NCI-H345 treated with DMSO at 0.1 percent for 48 hours (cell line): Measurements from ENCODE around the gene ZNF672.

Experiments
- DNase-seq: peaks from one replicate; lab custom pipeline; 2025; ENCODE audit not compliant: unreplicated experiment; lab: John Stamatoyannopoulos, UW

Gene ZNF672

DNA sequence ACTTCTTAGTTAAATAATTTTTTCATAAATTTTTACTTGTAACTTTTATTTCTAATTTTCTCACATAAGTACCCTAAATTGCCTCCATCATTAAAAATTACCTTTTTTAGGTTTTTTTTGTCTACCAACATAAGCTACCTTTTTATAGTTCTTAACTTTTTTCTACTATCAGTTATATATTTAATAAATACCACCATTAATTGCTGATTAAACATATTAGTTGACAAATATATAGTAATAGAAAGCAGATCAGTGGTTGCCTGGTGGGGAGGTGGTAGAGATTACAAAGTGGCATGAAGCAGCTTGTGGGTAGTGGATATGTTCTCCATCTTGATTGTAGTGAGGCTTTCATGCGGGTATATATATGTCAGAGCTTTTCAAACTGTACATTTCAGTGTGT, 6.2 kb upstream of the ZNF672 start:
- no peak for DNase-seq

DNA sequence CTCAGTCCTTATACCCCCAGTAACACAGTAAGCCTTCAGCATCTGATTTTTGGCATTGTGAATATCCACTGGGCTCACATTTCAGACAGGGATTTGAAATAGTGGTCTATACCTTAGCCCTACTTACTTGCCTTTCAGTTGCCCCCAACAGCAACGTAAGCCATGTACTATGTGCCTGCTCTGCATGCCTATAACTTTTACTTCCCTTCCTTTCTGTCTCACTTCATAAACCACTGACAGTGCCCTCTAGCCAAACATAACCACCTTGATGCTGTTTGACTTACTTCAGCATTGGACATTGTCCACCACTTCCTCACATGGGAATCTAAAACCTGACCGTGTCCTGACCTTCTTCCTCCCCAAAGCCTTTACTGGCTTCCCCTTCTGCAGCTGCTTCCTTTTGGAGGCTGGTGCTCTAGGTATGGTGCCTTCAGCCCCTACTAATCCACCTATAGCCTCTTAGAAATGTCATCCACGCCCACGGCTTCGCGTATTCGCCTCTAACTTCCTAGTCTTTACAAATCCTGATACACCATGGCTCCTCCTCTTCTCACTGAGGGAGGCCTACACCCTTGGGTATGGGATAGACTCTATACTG, 3.6 kb upstream of the ZNF672 start:
- DNase-seq = no peak

DNA sequence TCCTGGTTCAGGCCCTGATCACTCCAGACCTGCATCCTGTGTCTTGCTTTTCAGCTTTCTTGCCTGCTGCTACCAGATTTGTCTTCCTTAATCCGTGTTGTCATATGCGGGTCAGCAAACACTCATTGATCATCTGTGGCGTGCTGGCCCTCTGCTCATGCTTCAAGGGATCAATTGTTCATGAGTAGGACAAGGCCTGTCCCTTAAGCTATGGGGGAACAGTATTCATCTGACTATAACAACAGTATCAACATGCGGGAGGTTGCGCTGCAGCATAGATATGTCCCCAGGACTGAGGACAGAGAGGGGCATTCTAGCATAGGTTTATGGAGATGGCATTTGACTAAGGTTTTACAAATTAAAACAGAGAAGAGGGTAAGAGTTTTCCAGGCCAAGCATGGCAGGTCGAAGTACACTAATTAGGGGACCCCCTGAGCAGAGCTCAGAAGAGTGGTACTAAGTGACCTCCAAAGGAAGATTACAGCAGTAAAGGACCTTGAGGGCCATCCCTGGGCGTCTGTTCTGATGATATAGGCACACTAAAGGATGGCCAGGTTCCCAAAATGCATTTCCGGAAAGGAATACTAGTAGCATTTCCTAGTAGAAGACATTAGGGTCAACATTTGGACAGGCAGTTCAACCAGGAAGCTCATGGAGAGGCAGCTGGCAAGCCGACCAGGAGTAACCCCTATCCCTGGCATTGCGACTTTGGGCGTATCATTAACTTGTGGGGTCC, 811 bp upstream of the ZNF672 start:
- DNase-seq = peak; percentile 20

DNA sequence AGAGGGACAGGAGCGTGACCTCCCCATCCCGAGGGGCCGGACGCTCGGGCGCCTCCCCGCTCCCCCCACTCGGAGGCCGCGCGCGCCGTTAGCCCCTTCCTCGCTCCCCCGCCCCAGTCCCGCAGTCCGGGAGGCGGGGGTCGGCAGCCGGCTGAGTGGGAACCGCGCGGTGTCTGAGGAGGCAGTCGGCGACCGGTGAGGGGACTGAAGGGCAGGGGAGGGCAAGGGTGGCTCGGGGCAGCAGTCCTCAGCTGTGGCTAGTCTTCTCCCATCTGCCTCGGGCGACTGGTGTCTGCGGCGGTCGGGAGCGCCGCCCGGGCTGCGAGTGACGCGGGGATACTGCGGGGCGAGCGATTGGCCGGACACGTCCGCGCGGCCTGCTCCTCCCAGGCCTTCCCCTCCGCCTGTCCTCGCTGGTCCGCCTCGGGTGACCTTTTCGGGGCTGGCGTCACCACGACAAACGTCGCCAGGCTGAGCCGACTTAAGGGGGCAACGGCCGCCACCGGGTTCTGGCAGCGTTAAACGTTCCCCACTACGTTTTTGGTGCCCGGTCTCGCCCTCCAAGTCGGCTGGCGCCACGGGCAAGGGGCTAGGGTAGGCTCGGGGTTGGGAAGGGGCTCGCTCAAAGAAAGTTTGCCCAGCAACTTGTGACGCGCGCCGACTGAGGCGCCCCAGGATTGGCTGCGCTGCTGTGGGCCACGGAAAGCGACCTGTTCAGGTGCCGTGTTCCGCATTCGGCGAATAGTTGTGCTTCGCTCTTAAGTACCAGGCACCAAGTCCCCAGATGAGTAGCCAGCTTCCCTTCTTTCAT, 538 bp downstream of the ZNF672 start:
- DNase-seq = peak; percentile 55

DNA sequence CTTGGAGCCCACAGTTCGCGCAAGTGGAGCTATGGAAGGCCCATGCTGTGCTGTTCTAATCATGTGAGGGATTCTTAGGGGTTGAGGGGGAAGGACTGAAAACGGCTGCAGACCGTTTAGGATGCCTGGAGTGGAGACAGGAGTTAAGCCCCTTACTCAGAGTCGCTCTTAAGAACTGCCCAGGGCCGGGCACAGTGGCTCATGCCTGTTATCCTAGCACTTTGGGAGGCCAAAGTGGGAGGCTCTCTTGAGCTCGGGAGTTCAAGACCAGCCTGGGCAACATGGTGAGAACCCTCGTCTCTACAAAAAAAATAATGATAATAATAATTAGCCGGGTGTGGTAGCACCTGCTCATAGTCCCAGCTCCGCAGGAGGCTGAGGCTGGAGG, 1.1 kb downstream of the ZNF672 start:
- DNase-seq = no peak

DNA sequence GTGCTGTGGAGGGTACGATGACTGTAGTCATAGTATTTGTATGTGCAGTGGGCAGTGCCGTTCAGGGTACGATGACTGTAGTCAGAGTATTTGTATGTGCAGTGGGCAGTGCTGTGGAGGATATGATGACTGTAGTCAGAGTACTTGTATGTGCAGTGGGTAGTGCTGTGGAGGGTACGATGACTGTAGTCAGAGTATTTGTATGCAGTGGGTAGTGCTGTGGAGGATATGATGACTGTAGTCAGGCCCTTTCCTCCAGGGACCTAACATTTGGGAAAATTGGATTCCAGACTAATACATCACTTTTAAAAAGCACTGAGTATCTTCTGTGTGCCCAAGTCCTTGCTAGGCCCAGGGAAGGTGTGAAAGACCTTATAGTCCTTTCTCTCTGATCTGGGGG, 2.9 kb downstream of the ZNF672 start:
- no peak for DNase-seq

DNA sequence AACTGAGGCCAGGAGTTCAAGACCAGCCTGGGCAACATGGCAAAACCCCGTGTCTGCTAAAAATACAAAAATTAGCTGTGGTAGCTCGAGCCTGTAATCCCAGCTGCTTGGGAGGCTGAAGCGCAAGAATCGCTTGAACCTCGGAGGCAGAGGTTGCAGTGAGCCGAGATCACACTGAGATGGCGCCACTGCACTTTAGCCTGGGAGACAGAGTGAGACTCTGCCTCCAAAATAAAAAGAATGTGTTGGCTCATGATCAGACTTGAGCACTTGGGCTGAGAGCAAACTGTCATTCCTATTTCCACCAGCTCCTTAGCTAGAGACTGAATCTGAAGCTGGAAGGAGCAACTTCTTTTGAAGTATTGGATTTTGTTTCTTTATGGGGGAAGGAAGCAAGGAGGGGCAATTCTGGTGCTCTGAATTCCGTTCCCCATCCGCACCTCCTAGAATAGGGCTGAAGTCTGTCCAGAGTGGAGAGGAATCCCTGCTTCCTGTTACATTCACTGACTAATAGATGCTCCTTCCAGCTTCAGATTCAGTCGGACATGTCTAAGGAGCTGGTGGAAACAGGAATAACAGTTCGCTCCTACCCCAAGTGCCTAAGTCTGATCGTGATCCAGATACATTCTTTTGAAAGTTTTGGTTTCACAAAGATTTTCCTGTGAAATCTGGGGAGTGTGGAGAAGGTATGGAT, 3.8 kb downstream of the ZNF672 start:
- no peak for DNase-seq

DNA sequence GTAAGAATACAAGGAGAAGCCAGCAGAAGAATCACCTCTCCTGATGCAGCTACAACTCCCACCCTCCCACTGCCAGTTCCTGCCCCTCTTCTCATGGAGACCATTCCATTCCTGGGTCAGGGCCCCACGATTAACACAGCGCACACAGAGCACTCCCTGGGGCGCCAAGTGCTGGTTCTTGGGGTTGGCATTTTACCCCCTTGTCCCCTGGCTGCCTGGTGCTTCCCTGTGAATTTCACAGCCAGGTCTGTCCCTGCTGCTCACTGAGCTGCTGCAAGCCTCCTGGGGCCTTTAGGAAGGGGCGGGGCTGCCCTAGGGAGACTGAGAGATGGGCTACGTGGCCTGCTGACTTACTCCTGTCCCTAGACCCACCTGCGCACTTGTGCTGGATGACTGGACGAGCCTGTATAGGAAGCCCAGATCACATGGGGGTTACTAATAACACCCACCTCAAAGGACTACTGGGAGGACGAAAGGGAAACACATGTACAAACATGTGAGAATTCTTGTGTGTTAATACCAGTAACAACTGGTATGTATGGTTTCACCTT, 4.8 kb downstream of the ZNF672 start:
- no peak for DNase-seq

DNA sequence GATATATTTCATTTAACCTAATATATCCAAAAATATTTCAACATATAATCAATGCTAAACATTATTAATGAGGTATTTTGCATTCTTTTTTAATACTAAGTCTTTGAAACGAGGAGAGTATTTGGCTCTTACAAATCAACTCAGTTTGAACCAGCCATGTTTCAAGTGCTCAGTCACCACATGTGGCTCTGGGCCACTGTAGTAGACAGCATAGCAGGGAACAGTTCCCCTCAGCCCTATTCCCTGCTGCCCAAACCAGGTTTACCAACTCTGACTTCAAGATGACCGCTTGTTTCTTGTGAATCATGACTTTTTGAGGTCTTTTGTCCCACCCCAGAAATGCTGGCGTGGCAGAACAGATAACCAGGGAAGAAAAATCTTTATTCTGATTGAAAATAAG, 5.7 kb downstream of the ZNF672 start:
- DNase-seq = no peak

DNA sequence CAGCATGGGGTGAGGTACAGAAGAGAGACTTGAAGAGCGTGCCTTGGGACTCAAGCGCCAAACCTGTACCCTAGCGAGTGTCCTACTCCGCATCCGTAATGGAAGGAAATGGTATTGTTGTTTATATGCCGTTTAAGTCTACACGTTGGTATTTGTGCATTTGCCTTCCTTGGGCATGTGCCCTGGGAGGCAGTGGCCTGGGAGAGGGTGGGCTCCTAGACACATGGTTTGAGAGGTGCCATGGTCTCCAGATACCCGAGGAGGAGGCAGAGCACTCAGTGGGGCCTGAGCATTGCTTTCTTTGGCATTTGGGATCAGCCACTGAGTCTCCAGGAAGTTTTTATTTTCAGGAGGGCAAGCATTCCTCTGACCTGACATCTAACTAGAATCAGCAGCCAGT, 6.5 kb downstream of the ZNF672 start:
- no peak for DNase-seq

DNA sequence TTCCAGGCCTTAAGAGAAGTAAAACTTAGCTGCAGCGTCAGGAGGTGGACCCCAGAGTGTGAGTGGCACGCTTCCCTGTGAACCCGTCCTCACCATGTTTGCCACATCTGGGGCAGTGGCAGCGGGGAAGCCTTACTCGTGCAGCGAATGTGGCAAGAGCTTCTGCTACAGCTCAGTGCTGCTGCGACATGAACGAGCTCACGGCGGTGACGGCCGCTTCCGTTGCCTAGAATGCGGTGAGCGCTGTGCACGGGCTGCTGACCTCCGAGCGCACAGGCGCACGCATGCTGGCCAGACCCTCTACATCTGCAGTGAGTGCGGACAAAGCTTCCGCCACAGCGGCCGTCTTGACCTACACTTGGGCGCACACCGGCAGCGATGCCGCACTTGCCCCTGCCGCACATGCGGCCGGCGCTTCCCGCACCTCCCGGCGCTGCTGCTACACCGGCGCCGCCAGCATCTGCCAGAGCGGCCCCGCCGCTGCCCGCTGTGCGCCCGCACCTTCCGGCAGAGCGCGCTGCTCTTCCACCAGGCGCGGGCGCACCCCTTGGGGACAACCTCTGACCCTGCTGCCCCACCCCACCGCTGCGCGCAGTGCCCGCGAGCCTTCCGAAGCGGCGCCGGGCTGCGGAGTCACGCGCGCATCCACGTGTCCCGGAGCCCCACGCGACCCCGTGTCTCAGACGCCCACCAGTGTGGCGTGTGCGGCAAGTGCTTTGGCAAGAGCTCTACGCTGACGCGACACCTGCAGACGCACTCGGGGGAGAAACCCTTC, 9.3 kb downstream of the ZNF672 start:
- no peak for DNase-seq

DNA sequence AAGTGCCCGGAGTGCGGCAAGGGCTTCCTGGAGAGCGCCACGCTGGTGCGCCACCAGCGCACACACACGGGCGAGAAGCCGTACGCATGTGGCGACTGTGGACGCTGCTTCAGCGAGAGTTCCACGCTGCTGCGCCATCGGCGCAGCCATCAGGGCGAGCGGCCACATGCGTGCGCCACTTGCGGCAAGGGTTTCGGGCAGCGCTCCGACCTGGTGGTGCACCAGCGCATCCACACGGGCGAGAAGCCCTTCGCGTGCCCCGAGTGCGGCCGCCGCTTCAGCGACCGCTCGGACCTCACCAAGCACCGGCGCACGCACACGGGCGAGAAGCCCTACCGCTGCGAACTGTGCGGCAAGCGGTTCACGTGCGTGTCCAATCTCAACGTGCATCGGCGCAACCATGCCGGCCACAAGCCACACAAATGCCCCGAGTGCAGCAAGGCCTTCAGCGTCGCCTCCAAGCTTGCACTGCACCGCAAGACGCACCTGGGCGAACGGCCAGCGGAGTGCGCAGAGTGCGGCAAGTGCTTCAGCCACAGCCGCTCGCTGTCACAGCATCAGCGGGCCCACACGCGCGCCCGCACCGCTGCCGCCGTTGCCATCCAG, 10.0 kb downstream of the ZNF672 start:
- no peak for DNase-seq

DNA sequence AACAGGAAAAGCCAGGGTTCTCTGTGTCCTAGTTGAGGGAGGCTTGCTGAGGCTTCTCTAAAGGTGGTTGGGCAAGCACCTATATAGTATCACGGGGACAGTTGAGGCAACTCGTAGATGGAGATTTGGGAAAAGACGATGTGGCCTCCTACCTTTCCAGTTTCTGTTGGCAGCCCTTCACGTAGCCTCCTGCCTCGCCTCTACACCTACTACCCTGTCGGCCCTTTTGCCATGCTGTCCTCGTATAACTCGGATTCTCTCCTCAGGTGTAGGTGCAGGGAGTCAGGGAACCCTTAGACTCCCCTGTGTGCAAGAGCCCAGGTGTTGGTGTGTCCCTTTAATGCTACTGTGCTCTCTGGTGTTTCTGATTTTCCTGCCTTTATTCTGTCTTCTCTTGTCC, 10.6 kb downstream of the ZNF672 start:
- no peak for DNase-seq

DNA sequence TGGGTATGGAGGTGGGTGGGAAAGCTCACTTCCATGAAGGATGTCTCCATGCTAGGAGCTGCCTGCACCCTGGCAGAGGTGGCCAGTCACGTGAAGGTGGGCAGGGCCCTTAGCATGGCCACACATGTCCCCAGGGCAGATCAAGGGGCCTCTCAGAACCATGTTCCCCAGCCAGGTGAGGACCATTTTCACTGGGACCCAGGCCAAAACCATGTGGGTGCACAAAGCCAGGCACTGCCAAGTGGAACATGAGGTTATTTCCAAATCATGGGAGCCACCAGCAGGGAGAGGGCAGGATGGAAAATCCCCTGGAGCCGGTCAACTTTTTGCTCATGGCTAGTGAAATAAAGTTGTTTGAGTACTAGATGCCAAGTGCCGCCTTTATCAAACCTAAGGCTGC, 11.1 kb downstream of the ZNF672 start:
- DNase-seq = no peak

DNA sequence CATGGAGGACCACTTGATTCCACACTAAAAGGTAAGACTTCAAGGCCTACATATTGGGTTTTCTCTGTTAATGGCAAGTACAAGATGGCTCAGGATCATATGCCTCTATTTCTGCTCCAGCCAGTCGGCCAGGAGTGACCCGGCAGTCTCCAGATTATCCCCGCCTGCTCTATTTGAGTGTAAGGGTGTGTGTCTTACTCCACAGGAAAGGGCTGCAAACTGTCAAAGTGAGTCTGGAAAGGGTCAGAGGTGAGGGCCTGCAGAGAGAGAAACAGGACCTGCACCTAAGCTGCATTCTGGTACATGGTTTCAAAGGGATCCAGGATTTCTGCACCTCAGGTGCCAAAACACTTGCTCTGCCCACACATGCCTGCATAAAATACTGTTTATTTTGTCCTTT, 11.6 kb downstream of the ZNF672 start:
- DNase-seq = no peak

DNA sequence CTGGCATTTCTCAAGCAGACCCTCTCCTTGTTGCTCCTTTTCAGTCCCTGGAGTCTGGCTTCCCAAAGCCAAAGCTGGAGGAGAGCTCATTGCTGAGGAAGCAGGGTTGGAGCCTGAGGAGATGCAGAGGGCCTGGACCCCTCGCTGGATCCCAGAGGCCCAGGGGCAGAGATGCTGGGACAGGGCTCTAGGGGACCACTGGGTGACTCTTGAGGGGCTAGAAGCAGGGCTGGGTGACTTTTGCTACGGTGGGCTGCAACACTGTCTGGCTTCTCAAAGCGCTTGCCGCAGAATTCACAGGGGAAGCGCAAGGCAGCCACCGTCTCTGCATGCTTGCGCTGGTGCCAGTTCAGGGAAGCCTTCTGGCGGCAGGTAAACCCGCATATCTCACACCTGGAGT, 12.1 kb downstream of the ZNF672 start:
- no peak for DNase-seq

DNA sequence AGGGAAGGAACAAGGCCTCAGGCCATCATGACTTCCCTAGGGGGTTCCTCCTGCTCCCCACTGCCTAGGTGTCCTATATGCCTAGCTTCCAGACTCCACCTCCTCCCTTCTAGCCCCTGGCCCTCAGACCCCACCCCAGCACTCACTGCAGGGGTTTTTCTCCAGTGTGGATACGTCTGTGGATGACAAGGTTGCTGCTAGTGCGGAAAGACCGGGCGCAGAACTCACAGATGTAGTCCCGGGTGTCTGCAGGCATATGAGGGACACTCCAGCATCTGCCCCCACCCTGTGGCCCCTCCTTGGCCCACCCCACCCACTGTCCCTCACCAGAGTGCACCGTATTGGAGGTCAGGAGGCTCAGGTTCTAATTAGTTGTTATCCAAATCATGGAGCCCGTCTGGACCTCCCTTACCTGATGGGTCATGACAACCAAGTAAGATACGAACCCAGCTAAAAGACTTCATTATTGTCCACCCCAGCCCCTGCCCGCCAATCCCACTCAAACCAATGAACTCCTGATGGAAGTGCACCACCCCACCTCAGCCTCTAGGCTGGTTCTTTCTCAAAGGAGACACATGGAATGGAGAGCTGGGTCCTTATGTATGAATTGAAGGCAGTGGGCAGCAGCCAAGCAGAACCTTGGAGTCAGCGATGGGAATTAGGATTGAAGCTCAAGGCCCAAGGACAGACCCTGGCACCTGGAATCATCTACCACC, 12.7 kb downstream of the ZNF672 start:
- no peak for DNase-seq

DNA sequence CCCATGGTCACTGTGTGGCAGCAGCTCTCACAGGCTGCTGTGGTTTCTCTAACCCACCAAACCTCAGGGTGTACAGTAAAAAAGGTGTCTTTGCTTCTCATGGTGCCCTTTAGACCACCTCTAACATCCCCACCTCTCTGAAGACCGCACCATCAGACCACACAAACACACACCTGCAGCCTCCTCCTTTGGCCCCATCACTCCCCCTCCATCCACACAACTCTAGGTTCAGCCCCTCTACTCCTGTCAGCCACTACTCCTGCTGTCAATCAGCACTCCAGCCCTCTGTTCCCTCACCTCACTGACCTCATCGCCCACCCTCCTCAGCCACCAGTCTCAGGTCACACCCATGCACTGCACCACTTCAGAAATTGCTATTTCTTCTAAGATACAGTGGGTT, 13.4 kb downstream of the ZNF672 start:
- DNase-seq = no peak
